Measurements from ENCODE around the gene FBRSL1.

FBRSL1 gene

DNA sequence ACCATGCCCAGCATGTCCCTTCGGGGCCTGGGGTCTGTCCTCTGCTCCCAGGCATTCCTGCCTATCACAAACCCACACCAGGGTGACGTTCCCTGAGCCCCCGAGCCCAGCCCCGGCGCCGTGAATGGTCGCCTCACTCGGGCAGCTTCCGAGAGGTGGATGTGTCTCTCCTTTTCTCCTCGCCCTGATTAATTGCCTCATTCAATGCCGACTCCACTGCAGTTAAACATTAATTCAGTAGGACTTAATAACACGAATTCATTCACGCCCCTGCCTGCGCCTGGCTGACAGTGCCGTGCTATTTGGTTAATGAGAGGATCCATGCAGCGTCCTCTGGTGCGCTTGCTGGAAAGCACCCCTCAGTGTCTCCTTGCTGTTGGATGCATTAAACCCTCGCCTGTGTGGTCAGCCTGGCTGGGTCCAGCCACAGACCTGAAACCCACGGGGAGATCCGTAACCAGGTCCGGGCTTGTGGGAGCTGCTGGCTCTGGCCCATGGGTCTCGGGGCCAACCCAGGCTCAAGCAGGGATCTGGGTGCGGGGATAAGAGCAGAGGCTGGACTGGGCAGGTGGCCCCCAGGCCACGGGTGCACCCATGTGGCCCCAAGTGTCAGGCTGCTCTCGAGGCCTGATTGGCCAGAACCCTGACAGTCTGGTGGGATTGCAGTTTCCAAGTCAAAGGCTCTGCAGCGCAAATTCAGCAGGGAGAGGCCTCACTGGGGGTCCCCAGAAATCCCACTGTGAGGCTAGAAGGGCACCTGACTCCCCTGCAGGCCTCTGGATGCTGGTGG, 55.4 kb downstream of the FBRSL1 start:
- DNase-seq, result no peak

DNA sequence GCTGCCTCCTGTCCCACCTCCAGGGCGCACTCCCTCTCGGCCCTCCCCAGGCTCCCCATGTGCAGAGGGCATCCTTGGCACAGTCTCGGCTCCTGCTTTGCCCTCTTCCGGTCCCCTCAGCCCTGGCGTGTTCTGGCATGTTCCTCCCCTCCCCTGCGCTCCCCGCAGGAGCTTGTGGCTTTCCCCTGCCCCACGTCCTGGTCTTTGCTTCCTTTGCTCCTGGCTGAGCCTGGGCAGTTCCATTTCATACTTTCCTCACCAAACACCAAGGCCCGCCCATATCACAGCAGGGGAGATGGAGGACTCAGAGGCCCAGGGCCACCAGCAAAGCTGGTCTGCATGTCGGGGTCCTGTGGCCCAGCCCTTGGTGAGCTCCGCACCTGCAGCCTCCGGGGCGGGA, 56.0 kb downstream of the FBRSL1 start:
- DNase-seq, result no peak

DNA sequence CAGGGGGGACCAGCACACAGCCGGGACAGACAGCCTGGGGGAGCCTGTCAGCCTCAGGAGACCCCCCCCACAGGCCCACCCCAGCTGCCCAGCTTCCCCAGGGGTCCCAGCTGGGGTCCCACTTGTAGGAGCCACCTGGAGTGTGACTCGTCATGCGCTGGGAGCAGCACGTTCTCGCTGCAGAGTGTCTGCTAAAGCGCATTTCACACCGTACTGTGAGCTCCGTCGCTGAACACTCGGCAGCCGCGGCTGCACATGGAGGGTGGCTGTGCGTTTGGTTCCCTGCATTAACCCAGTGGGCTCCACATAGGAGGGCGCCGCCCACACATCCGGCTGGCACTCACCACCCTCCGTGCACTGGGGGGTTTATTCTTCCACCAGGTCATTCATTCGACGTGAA, 56.7 kb downstream of the FBRSL1 start:
- DNase-seq, result no peak

DNA sequence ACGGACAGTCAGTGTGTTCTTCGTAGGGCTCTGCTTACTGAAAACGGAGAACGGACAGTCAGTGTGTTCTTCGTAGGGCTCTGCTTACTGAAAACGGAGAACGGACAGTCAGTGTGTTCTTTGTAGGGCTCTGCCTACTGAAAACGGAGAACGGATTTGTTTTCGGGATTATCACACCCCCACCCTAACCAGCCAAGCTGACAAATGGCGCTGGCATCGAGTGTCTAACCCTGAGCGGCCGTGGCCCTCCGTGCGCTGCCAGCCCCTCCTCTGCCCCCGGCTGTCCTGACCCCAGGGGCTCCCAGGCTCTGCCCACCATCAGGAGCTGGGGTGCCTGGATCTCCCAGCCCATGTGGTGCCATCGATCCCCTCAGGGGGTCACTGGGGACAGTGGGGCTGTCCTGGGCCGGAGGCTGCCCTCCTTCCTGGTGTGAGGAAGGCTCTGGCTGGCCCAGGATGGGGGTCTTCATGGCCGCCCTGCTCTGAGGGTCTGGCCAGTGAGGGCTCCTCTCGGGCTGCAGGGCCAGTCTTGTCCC, 57.3 kb downstream of the FBRSL1 start:
- DNase-seq, result no peak

DNA sequence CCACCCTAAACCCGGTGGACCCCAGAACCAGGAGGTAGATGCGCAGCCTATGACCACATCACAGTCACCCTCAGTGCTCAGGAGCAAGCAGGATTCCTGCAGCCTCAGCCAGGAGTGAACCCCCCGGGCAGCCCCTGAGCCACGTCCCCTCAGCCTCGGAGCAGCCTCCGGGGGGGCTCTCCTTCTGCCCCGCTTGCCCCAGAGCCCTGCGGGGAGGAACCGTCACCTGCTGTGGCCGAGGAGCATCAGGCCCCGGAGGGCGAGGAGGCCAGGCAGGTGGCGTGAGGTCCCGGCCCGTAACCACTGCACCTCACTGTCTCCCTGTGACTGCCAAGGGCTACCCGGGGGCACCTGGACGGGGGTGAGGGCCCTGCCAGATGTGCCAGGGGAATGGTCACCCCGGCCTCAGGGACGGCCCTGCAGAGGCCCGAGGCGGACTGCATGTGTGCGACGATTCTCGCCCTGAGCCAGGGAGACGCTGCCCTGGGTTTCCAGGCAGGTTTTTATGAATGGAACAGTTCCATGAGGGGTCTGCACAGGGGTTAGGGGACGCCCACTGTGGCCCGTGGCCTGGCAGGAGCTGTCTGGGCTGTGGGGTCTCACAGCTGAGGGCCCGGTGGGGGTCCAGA, 58.6 kb downstream of the FBRSL1 start:
- DNase-seq, result no peak

DNA sequence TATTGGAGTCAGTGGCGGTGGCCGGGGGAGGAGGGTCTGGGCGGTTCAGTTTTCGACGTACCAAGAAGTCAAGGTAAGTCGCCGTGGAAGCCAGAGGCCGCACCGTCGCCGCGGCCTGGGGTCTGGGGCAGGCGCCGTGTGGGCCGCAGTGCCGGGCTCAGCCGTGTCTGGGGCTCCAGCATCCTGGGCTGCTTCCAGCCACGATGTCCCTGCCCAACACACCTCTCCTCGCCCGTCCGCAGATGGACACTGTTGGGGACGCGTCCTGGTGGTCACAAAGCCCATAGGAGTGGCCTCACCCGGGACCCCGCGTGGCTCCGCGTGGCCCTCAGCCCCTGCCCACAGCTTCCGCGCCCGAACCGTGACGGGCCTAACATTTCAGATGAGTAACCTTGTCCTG, 59.1 kb downstream of the FBRSL1 start:
- DNase-seq, result no peak

DNA sequence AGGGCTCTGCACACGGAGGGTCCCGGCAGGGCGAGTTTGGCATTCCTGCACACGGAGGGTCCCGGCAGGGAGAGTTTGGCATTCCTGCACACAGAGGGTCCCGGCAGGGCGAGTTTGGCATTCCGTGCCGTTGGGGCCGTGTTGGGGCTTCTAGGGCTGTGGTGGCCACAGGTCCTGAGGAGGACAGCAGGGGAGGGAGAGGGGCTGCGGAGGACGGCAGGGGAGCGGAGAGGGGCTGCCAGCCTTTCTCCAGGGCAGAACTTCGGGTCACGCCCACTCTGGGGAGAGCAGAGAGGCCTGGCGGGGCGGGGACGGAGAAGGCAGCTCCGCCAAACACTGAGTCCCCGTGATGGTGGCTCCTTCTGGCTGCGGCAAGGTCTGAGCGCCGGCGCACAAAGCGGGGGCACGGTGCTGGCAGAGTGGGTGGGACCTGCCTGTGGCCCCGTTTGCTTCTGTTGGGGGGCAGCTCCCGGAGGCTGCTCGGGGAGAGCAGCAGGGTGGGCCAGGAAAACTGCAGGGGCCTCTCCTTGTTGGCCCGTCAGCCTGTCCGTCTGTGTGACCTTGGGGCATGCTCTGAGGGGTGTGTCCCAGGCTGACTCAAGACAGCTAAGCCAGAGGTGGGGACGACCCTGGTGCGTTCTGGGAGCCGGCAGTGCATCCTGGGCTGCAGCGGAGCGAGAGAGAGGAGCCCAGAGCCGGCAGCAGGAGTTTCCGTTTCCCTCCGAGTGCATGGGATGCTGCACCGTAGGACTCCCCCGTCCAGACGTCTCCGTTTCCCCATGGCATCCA, 60.3 kb downstream of the FBRSL1 start:
- no peak for DNase-seq

DNA sequence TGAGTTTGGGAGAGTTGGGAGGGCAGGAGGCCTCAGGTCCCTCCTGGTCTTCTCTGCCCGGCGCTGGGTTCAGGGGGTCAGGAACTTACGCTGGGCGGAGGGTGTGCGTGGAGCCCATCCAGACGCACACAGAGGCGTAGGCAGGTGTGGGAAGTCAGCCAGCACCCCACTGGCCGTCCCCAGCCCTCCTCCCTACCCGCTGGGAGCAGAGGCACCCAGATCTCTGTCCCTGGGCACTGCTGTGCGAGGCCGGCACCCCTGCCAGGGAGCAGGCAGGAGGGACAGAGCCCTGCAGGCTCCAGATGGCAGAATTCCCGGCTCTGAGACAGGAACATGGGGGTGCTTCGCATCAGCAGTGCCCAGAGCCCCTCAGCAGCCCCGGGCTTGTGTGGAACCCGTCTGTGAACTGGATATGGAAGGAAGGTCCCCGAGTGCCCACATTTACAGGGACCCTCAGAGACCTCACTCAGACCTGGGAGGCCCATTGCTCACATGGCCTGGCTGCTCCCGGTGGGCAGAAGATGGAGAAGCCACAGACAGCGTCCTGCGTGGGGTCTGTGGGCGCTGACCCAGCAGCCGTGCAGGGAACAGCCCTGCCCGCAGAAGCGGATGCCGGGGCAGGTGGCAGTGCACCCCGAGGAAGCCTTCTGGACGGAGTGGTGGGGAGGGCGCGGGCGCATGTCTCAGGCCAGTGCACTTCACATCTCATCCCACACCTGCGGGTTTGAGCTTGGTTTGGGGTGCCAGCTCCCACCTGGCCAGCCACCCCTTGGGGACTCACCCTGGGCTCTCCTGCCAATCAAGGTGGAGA, 61.1 kb downstream of the FBRSL1 start:
- no peak for DNase-seq

DNA sequence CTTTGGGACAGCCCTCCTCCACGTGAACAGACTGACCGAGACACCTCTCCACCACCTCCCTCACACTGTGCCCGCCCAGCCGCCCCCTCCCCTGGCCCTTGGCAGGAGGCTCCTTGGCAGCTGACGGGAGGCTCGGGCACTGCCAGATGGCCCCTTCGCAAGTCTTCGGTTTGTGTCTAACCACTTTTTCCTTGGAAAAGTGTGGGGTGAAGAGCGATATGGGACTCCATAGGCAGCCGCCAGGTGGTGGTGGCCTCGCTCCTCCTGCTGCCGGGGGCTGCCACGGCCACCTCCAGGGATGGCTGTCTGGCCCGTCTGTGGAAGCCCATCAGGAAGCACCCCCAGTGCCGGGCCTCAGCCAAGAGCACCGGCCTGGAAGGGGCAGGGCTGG, 61.7 kb downstream of the FBRSL1 start:
- DNase-seq, result no peak

DNA sequence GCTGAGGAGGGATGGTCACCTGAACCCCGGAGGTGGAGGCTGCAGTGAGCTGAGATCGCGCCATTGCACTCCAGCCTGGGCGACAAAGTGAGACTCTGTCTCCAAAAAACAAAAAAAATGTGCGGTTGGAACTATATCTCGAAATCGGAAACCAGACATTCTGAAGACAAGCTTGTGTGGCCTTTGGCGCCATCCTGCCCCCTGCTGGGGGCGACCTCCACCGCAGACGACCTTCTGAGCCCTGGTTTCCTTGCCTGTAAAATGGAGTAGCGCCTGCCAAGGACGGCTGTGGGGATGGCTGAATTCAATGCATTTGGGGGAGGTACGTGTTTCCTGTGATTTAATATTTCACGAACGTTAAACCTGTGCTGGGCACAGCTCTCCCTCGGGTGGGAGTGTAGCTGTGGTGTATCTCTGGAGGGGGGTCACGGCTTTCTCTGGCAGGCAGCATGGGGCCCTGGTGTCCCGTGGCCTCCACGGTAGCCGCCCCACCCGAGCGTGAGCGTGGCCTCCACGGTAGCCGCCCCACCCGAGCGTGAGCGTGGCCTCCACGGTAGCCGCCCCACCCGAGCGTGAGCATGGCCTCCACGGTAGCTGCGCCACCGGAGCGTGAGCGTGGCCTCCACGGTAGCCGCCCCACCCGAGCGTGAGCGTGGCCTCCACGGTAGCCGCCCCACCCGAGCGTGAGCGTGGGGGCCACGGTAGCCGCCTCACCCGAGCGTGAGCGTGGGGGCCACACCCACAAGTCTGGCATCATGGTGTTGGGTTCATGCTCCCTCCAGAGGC, 65.1 kb downstream of the FBRSL1 start:
- peak; percentile 36 for DNase-seq

DNA sequence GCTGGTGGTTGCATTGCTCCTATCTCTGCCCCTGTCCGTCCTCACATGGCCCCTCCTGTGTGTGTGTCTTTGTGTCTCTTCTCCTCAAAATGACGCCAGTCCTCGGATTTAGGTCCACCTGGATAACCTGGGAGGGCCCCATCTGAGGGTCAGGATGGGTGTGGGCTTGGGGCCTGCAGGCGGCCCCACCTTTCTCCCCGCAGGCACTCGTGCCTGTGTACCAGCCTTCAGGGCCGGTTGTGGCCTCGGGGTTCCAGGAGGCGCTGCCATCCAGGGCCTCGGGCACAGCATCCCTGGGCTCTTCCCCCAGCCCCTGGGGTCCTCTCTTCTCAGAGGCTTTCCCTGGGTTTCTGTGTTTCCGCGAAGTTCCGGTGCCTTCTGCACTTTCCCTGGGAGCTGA, 65.7 kb downstream of the FBRSL1 start:
- no peak for DNase-seq

DNA sequence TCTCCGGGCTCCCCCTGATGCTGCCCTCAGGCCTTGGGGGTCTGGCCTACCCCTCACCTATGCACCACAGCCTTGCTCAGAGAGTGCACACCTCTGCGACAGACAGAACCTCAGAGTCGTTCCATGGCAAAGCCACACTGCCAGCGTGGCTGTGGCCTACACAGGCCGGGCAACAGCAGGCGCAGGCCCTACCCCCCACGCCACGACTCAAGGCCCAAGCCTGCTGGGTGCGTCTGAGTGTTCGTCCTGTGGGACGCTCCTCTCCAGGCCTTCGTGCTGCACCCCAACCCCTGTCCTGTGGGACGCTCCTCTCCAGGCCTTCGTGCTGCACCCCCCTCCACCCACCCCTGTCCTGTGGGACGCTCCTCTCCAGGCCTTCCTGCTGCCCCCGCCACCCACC, 66.3 kb downstream of the FBRSL1 start:
- no peak for DNase-seq

DNA sequence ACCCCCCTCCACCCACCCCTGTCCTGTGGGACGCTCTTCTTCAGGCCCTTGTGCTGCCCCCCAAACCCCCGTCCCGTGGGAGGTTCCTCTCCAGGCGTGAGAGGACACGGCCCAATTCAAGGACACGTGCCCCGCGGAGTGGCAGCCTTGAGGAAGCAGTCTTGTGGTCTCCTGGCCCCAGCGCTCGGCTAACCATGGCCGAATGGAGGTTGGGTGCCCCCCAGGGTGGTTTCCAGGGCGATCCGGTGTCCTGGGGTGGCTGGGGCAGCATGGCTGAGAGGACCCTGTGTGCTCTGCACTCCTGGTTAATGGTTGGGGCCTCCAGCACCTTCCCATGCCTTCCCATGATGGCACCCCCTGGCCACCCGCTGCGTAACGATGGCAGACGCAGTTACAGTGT, 66.8 kb downstream of the FBRSL1 start:
- DNase-seq, result no peak

DNA sequence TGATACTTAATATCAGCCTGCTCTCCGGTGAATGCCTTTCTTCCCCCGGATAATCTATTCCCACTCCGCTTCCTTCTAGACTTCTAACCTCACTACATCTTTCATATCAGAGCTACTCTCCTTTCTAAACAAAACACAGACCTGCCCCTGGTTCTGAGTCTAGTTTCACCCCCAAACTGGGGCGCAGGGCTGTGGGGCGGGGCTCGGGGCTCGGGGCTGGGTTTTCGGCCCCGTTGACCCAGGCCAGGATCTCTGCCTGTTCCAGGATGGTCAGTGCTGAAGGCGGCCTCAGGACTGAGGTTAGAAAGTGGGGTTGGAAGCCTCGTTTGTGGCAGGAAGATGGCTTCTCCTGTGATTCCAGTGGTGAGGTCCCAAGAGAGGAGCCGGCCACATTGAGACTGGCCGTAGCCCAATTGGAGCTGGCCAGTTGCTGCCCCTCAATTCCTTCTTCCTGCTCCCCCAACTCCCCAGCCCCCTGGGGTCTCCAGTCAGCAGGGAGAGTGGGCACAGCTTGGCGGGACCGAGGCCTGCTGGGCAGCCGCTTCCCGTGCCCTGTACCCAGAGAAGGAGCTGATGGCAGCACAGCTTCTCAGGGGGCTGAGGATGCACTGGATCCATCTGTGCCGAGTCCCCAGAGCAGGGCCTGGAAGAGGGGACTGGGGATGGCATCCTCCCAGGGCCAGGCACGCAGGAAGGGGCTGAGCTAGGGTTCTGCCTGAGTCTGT, 67.5 kb downstream of the FBRSL1 start:
- DNase-seq, result no peak

DNA sequence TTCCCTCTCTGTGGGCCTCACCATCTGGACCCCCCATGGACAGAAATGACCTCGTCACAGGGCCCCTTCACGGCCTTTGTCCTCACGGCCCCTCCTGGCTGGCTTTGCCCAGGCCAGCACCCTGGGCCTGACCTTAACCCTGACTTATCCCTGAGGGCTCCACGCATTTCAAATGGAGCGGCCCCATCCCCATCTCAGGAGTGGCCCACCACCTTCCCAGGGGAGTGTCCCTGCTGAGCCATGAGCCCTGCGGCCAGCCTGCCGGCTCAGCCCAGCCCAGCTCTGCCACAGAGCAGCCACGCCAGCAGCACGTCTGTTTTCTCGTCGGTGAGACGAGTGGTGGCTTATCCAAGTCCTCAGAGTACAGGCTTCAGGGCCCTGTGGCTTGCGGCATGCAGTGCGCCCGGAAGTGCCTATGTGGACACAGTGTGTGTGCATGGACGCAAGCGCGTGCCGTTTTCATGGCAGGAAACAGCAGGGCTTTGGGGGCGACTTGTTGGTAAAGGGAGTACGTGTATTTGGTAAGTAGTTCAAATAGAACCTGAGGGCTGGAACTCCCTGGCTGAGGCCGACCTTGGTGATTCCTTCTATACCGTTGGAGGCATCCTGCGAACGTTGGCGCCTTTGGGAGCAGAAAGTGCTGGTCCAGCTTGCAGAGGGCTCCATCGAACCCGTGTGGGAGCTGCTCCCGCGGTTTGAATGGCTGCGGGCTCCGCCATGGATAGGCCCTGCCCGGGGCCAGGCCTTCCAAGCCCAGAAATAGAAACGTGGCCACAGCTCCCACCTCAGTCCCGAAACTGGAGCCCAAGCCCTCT, 68.3 kb downstream of the FBRSL1 start:
- no peak for DNase-seq

DNA sequence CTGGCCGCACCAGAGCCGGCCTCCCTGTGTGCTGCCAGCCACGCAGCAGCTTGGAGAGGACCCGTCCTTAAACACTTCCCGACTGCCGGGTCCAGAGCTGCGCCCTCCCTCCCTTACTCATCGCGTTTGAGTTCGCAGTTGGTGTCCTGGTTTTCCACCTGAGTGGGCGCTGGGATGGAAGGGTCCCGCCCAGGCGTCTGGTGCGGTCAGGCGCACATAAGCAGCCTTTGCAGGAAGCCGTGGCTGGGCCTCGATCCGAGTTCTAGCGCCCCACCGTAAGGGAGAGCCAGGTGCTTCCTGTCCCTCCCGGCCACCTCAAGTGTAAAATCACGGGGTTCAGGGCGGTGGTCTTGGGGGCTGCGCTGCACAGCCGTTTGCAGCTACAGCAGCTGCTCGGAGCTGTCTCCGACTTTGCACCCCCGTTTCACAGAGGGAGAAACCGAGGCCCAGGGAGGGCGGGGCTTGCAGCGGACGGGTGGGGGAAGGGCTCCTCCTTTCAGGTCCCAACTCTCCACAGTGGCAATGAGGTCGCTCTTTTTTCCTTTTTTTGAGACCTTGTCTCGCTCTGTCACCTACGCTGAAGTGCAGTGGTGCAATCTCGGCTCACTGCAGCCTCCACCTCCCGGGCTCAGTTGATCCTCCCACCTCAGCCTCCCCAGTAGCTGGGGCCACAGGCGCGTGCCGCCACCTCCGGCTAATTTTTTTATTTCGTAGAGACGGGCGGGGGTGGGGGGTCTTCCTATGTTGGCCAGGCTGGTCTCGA, 69.1 kb downstream of the FBRSL1 start:
- no peak for DNase-seq

DNA sequence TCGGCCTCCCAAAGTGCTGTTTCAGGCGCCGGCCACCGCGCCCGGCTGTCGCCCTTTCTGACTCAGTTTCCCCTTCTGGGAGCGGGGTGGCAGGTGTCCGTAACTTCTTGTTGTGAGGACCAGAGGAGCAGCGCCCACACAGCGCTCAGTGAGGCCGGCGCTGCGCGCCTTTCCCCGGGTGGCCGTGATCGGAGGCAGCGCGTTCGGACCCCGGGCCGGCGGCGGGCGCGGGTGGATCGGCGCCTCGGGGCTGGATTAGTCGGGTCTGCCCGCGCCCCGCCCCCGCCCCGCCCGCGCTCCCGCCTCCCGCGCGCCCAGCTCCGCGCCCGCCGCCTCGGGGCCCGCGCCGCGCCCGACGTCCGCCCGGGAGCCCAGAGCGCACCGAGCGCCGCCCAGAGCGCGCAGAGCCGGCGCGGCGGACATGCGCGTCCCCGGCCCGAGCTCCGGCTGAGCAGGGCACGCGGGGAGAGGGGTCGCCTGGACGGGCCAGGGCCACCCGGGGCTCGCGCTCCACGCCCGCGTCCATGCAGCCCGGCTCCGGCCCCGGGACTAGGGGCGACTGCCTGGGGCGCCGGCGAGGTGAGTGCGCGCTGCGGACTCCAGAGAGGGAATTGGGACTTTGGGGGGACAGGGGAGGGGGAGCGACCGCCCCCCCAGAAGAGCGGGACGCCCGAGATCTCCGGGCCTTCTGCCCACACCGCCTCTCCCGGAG, 69.9 kb downstream of the FBRSL1 start:
- DNase-seq, result peak; percentile 64

DNA sequence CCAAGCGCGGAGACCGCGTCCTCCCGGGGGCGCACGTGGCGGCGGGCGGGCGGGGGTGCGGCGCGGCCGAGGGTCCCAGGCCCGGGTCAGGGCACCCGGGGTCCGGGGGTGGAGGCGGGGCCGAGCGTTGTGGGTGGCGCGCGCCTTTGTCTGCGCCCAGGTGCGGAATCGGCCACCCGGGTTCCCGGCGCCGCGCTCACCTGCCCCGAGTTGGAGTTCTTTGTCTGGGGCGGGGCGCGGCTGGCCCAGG, 70.3 kb downstream of the FBRSL1 start:
- DNase-seq, result peak; percentile 38
